Renal cortical epithelial cell (primary cell): ENCODE data around the gene INA. TPM values are rescaled to one million over a fixed set of nuclear protein-coding genes. Genes with fewer than 3 reads are reported as not detected.

Experiments
- total RNA-seq: library from RNA; depleted of rRNA; stranded (reverse); fragments of >200 nt; gene quantifications from 2 replicates; pipeline ENCODE4 v1.2.3, GENCODE V29; 2014

INA gene
- total RNA-seq, 1 donor from 2014 or later, result 1.8 TPM

Other genes starting within 250 kb of the INA start
- gene NT5C2, start 83.9 kb upstream of the INA start, total RNA-seq, result 120 and 137 TPM in 2 replicates
- 0.17 and 0.25 TPM in 2 replicates for gene RPEL1, start 31.3 kb upstream of the INA start, total RNA-seq
- gene PCGF6, start 74.0 kb downstream of the INA start, total RNA-seq, result 10.7 and 16.7 TPM in 2 replicates
- 2.6 and 4.9 TPM in 2 replicates for gene TAF5, start 90.8 kb downstream of the INA start, total RNA-seq
- gene ATP5MK, start 119.3 kb downstream of the INA start, total RNA-seq, result 165 and 623 TPM in 2 replicates
- 38.6 and 48.5 TPM in 2 replicates for gene PDCD11, start 119.5 kb downstream of the INA start, total RNA-seq
- gene CALHM2, start 175.2 kb downstream of the INA start, total RNA-seq, result 0.80 and 0.87 TPM in 2 replicates
- not detected in 2 replicates for gene CALHM1, start 181.8 kb downstream of the INA start, total RNA-seq
- 0.05 TPM in 1 of 2 replicates, not detected in the other for gene CALHM3, start 202.1 kb downstream of the INA start, total RNA-seq
- gene NEURL1, start 216.6 kb downstream of the INA start, total RNA-seq, result 0.05 and 1.4 TPM in 2 replicates